Activated effector memory CD4-positive, alpha-beta T cell treated with Interleukin-2 at 50 U/mL for 16 hours (primary cell): ENCODE results near the gene PPP4R3A.
"Not testable (repeated sequence)": the region's sequence is repeated elsewhere in the genome, so short reads cannot be mapped to it uniquely, and the experiment has no call there.

Source experiments
- DNase-seq: peaks from one replicate; pipeline ENCODE4 v3.0.0-alpha.2; 2020

The PPP4R3A gene

DNA sequence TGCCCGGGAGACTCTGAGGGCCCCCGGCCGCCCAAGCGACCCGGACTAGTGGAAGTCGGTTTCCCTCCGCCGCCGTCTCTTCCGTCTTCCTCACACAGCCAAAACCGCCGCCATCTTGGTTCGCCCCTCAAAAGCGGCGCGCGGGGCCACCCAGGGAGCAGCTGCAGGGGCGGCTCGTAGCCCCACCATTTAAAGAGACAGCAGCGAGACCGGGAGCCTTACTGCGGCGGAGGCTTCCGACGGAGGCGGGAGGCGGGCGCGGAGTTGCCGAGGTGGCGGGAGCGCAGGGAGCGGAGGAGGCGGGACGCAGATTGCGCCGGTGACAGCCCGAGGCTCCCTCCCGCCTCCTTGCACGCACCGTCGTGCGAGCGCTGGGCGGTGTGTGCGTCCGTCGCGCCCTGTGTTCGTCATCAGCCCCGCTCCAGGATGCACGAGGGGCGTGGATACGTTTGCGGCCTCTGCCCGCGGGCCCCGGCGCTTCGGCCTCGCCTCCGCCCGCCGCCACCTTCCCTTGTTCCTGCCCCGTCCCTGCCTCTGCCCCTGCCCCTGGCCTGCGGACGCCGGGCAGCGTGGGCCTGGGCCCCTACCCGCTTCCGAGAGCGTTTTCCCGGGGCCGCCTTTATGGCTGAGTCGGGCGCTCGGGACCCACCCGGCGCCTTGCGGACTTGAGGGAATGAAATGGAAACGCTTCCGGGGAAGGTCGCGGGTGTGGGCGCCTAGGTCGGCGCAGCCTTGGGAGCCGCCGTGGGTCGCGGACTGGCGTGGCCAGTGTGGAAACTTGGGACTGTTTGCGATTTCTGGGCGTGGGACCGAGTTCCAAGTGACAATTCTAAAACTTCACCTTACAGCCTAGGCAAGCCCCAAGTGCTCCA lies at the start of gene PPP4R3A:
Gene PPP4R3A (minus strand): TSS at position 140 of the 872 bp plus-strand sequence. CDS start 663 bp downstream, outside the sequence.
- peak; percentile 90 for DNase-seq

DNA sequence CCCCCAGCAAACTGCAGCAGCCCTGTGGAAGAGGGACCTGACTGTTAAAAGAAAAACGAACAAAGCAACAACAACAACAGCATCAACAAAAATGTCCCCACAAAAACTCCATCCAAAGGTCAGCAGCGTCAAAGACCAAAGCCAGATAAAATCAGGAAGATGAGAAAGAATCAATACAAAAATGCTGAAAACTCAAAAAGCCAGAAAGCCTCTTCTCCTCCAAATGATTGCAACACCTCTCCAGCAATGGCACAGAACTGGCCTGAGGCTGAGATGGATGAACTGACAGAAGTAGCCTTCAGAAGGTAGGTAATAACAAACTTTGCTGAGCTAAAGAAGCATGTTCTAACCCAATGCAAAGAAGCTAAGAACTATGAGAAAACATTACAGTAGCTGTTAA lies 45.4 kb upstream of the PPP4R3A start:
- DNase-seq: no peak

DNA sequence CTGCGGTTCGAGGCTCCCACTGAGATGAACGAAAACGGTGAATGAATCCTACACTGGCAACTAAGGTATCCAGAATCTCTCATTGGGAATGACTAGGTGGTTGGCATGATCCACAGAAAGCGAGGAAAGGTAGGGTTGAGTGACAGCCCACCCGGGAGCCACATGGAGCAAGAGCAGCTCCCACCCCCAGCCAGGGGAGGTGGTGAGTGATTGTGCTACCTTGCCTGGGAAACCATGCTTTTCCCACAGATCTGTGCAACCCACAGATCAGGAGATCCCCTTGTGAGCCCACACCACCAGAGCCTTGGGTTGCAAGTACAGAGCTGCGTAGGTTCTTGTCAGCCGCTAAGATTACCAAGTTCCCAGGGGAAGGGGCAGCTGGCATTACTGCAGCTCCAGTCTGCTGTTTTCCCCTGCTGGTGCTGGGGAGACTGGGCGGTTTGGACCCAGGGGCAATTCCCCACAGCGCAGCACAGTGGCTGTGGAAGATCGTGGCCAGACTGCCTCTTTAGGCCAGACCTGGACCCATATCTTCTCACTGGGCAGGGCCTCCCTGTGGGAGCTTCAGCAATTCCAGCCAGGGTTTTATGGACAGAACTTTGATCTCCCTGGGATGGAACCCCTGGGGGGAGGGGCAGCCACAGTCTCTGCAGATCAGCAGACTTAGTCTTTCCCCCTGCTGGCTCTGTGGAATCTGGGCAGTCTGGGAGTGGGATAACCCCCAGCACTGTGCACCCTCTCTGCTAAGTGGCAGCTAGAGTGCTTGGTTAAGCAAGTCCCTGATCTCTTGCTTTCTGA lies 44.6 kb upstream of the PPP4R3A start:
- DNase-seq: no peak

DNA sequence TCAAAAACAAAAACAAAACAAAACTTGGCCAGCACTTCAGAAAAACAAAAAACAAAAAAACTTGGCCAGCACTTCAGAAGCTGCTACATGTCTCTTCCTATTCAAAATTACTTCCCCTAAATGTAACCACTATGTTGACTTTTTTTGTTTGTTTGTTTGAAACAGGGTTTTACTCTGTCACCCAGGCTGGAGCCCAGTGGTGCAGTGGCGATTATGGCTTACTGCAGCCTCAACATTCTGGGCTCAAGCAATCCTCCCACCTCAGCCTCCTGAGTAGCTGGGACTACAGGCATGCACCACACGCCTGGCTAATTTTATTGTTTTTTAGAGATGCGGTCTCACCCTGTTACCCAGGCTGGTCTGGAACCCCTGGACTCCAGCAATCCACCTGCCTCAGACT lies 38.0 kb upstream of the PPP4R3A start:
- no peak for DNase-seq

DNA sequence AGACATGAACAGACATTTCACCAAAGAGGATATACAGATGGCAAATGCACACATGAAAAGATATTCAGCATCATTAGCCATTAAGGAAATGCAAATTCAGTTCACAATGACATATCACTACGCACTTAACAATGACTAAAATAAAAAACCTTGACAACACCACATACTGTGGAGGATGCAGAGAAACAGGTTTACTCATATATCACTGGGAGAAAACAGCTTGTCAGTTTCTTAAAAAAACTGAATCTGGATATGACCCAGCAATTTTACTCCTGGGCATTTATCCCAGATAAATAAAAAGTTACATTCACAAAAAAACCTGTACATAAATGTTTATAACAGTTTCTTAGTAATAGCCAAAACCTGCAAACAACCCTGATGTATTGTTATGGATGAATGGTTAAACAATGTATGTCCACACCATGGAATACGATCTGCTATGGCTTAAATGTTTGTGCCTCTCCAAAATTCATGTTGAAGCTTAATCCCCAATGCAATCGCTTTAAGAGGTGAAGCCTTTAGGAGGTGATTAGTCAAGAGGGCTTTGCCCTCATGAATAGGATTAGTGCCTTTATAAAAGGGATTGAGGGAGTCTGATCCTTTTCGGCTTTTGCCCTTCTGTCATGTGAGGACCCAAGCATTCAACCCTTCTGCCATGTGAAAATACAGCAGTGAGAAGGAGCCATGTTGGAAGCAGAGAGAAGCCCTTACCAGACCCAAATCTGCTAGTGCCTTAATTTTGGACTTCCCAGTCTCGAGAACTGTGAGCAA lies 36.0 kb upstream of the PPP4R3A start:
- DNase-seq: no peak

DNA sequence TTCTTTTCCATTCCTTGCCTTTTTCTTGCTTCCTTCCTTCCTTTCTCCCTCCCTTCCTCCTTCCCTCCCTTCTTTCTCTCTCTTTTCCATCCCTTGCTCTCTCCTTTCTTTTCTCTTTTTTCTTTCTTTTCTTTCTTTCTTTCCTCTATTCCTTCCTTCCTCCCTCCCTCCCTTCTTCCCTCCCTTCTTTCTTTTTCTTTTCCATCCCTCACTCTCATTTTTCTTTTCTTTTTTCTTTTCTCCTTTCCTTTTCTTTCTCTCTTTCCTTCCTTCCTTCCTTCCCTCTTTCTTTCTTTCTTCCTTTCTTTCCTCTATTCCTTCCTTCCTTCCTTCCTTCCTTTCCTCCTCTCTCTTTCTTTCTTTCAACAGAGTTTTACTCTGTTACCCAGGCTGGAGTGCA lies 35.1 kb upstream of the PPP4R3A start:
- no peak for DNase-seq

DNA sequence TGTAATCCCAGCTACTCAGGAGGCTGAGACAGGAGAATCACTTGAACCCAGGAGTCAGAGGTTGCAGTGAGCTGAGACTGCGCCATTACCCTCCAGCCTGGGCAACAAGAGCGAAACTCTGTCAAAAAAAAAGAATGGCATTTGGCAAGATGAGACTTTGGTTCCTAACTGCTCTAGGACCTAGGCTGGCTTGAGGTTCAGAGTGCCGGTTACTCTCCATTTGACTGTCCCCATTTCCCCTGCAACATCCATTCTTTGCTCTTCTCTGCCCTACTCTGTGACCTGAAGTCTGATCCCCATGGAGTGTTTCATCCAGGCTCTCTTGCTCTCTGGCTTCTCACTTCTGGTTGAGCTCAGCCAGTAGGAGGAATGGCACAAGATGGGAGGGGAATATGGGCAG lies 26.2 kb upstream of the PPP4R3A start:
- no peak for DNase-seq

DNA sequence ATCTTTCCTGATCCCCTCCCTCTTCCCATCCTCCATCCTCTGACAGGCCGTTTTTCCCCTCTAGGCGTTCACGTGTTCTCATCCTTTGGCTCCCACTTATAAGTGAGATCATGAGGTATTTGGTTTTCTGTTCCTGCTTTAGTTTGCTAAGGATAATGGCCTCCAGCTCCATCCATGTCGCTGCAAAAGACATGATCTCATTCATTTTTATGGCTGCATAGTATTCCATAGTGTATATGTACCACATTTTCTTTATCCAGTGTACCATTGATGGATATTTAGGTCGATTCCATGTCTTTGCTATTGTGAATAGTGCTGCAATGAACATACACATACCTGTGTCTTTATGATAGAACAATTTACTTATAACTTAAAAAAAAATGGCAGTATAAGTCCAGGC lies 23.9 kb upstream of the PPP4R3A start:
- not testable (repeated sequence) for DNase-seq

DNA sequence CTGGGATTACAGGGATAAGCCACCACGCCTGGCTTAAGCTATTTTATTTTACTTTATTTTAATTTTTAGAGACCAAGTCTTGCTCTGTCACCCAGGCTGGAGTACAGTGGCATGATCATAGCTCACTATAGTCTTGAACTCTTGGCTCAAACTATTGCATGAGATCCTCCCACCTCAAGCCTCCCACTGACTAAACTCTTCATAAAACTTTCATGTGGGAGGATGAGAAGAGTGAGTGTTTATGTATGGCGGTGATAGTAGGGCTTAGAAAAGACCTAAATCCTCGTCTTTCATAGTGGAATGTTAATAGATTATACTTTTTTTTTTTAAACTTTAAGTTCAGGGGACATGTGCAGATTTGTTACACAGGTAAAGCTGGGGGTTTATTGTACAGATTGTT lies 23.5 kb upstream of the PPP4R3A start:
- DNase-seq: no peak

DNA sequence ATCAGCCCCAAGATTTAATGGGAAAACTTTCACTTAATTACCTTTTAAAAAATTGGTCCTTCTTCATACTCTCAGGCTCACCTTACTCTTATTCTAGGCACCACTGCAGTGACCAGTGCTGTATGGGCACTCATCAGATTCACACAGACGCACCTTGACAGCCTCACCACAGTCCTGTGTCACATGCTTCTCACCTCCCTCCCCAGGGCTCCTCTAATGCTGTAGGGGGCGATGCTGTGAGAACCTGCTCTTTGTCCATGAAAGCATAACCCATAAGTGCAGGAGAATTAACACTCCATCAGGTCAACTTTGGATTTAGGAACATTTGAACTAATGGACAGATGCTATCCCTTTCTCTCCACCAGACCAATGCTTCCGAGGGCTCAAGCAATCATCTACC lies 13.9 kb upstream of the PPP4R3A start:
- no peak for DNase-seq

DNA sequence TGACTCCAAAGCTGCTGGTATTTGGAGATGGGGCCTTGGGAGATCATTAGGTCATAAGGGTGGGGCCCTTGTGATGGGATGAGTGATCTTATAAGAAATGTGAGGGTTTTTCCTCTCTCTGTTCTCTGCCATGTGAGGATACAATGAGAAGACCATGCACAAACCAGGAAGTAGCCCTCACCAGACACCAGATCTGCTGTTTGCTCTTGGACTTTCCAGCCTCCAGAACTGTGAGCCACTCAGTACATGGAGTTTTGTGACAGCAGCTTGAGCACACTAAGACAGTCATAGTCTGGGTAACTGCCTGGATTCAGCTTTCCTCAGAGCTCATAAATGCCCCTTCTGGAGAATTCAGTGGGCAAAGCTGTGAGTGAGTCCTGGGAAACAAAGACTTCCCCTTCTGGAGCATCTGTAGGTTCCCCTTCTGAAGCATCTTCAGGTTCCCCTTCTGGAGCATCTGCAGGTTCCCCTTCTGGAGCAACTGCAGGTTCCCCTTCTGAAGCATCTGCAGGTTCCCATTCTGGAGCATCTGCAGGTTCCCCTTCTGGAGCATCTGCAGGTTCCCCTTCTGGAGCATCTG lies 11.0 kb upstream of the PPP4R3A start:
- no peak for DNase-seq

DNA sequence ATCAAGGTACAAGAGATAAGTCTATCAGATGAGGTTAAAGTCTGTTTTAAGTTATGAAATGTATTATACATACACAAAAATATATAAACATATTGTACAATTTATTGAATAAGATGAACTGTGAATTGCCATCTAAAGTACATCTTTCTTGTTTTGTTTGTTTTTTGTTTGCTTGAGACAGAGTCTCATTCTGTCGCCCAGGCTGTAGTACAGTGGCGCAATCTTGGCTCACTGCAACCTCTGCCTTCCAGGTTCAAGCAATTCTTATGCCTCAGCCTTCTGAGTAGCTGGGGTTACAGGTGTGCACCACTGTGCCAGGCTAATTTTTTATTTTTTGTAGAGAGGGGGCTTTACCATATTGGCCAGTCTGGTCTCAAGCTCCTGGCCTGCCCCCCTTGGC lies 10.0 kb upstream of the PPP4R3A start:
- no peak for DNase-seq

DNA sequence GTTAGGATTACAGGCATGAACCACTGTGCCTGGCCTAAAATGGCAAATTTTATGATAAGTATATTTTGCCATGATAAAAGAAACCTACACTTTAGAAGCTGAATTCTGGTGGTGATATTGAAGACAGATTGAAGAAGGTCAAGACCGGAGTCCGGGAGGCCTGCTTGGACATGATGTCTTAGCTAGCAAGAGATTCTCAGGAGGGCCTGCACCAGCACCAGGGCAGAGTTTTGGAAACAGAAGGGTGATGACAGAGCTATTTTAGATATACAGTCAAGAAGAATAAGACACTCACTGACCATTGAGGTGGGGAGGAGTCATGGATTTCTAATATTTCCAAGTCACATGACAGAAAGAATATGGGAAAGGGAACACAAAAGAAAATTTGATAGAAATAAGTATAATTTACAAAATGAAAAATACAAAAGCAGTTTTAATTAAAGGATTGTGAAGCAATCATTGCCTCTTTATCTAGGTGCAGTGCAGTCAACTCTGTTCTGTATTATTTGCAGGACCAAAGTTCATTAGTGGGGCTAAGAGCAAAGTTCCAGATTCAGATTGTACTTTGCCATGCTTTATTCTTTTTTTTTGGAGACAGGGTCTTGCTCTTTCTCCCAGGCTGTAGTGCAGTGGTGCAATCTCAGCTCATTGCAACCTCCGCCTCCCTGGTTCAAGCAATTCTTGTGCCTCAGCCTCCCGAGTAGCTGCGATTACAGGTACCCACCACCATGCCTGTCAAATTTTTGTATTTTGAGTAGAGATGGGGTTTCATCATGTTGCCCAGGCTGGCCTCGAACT lies 9.3 kb upstream of the PPP4R3A start:
- DNase-seq: no peak

DNA sequence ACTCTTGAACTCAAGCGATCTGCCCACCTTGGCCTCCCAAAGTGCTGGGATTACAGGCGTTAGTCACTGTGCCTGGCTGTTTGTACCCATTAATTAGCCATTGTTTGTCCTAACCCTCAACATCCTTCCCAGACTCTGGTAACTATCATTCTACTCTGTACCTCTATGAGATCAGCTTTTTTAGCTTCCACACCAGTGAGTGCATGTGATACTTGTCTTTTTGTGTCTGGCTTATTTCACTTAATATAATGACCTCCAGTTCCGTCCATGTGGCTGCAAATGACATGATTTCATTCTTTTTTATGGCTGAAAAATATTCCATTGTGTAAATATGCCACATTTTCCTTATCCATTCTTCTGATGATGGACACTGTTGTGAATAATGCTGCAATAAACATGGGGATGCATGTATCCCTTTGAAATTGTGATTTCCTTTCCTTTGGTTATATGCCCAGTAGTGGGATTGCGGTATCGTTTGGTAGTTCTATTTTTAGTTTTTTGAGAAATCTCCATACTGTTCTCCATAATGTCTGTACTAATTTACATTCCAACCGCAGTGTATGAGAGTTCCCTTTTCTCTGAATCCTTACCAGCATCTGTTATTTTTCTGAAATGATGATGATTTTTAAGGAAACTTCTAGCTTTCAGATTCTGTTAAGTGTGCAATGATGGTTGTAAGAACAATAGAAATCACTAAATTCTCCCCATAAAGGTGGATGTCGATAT lies 6.7 kb upstream of the PPP4R3A start:
- DNase-seq: no peak

DNA sequence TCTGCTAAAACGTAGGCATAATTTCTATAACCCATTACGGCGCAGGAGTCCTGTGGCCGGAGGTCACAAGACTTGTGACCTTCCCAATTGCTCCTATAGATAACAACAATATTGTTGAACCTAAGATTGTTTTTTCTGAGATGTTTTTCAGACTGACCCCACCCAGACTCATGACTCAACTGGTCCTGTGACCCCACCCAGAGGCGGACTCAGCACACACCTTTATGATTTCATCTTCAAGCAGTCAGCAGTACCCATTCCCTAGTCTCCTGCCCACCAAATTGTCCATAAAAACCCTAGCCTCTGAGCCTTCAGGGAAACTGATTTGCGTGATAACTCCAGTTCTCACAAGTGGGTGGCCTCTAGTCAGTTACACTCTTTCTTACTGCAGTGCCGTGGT lies 5.9 kb upstream of the PPP4R3A start:
- no peak for DNase-seq

DNA sequence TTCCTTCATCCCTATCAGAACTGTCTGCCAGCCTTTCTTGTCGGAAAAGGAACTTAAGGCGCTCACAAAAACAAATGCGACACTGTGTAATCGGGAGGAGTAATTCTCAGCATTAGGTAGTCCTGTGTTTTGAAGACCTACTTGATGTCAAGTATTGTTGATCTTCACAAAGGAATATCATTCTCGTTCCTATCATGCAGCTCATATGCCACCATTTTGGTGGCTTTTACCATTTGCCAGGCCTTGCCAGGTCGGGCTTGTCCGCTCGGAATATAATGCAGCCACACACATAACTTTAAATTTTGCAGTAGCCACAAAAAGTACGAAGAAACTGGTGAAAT lies 903 bp upstream of the PPP4R3A start:
- no peak for DNase-seq

DNA sequence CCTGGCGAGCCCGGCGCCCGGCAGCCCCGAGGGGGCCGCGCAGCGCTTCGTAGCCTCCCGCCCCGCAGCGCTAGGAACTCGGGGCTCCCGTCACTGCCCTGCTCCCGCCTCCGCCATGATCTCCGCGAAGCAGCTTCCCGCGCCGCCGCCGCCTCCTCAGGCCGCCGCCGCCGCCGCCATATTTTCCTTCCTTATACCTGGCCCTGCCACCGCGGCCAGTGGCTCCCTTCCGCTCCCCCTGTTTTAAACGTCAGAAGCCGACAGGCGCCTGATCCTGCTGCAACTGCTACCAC lies 286 bp downstream of the PPP4R3A start:
- no peak for DNase-seq

DNA sequence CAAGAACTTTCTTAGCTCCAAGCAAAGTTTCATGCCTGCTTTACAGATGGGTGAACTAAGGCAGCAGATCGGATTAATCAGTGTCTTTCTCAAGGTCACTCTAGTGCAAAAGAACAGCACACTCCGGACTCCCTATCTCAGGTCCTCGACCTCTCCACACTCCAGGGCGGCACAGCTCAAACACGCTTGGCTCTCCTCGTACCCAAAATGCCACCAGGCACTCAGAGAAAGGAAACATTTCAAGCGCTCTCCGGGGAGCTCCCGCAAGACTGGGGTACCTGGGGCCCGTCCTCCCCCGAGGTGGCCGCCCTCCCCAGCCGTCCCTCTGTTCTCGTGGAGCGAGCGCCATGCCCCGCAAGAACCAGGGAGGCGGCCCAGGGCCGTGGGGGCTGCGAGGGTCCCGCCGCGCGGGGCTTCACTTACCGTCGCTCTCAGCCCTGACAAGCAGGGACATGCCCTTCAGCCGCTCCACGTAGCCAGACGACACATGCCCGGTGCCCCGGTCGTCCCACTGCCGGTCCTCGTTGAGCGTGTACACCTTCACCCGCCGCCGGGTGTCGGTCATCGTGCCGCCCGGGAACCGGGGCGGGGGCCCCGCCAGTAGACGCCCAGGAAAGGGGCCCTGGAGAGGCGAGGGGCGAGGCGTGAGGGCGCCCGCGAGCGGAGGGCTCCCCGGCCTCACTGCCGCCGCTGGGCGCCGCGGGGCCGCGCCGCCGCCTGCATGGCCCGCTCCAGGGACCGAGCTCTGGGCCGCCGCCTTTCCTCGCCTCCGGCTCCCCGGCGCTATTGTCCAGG lies 830 bp downstream of the PPP4R3A start:
- peak; percentile 24 for DNase-seq

DNA sequence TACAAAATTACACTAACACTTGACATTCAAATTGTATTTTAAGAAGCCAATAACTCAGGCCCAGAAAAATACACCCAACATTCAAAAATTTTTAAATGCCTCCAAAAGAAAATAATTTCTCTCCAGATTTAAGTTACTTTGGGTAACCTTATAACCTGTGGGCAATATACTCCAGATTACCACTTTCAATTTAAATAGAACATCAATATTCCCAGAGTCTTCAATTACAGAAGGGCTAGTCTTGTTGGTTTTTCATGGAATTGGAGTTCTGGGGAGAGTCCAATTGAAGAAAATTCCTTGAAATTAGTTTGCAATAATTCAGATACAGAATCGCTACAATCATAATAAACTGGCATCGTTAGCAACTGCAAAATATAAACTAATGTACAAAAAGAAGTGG lies 2.0 kb downstream of the PPP4R3A start:
- DNase-seq: no peak

DNA sequence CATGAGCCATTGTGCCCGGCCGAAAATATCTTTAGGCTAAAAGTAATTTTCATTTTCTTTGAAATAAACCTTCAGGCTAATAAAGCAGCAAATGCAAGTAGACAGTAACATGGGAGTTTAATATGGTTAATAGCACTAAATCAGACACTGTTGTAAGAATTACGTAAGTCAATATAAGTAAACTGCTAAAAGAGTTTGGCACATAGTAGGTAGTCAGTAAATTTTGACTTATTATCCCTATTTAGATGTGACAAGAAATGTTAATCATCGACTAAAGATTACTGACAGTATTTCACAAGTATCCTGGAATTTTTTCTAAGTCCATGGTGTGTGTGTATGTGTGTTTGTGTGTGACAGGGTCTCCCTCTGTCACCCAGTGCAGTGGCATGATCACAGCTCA lies 3.9 kb downstream of the PPP4R3A start:
- no peak for DNase-seq

DNA sequence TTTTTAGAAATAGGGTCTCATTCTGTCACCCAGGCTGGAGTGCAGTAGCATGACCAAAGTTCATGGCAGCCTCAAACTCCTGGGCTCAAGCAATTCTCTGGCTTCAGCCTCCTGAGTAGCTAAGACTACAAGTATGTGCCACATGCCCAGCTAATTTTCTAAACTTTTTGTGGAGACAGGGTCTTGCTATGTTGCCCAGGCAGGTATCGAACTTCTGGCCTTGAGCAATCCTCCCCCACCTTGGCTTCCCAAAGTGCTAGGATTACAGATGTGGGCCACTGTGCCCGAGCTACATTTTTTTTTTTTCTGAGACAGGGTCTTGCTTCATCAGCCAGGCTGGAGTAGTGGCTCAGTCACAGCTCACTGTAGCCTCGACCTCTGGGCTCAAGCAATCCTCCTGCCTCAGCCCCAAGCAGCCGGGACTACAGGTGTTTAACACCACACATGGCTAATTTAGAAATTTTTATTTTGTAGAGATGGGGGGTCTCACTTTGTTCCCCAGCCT lies 7.1 kb downstream of the PPP4R3A start:
- DNase-seq: no peak
